GM21723 (cell line): ENCODE results near the gene MAPT.

ENCODE experiments used
- ATAC-seq: cut with Tn5 transposase; IDR thresholded peaks from one replicate; pipeline ENCODE4 v1.9.1; 2021; ENCODE audit warnings: mild to moderate bottlenecking, moderate library complexity; ENCODE audit not compliant: unreplicated experiment

Gene MAPT

GRCh38 chr17:46043606-46044005 is 149.3 kb downstream of the MAPT start:
- ATAC-seq: no peak

- ATAC-seq: no peak
Measured at GRCh38 chr17:46044286-46044928, 150.1 kb downstream of the MAPT start.

- no peak for ATAC-seq
Measured at GRCh38 chr17:46044989-46045388, 150.6 kb downstream of the MAPT start.

- no peak for ATAC-seq
Measured at GRCh38 chr17:46045639-46046038, 151.3 kb downstream of the MAPT start.

GRCh38 chr17:46046957-46047356 is 152.6 kb downstream of the MAPT start:
- no peak for ATAC-seq

- ATAC-seq: no peak
Measured at GRCh38 chr17:46047398-46047797, 153.0 kb downstream of the MAPT start.

GRCh38 chr17:46047856-46048255 is 153.5 kb downstream of the MAPT start:
- no peak for ATAC-seq

- no peak for ATAC-seq
Measured at GRCh38 chr17:46049656-46050055, 155.3 kb downstream of the MAPT start.

GRCh38 chr17:46053911-46054534 is 159.7 kb downstream of the MAPT start:
- no peak for ATAC-seq

- no peak for ATAC-seq
Measured at GRCh38 chr17:46056800-46057304, 162.5 kb downstream of the MAPT start.

GRCh38 chr17:46057366-46057765 is 163.0 kb downstream of the MAPT start:
- no peak for ATAC-seq

GRCh38 chr17:46059486-46059885 is 165.1 kb downstream of the MAPT start:
- no peak for ATAC-seq

GRCh38 chr17:46060461-46060860 is 166.1 kb downstream of the MAPT start:
- ATAC-seq: no peak

- no peak for ATAC-seq
Measured at GRCh38 chr17:46061435-46061834, 167.1 kb downstream of the MAPT start.

GRCh38 chr17:46063241-46063640 is 168.9 kb downstream of the MAPT start:
- no peak for ATAC-seq

- ATAC-seq: no peak
Measured at GRCh38 chr17:46064460-46064859, 170.1 kb downstream of the MAPT start.

- no peak for ATAC-seq
Measured at GRCh38 chr17:46071796-46072195, 177.4 kb downstream of the MAPT start.

- ATAC-seq: no peak
Measured at GRCh38 chr17:46072998-46073397, 178.6 kb downstream of the MAPT start.

GRCh38 chr17:46074540-46074939 is 180.2 kb downstream of the MAPT start:
- ATAC-seq: no peak
